NT2/D1 (cell line): ENCODE data around the gene MAMSTR.

ENCODE experiments used
- DNase-seq: peaks from one replicate; pipeline ENCODE4 v3.0.0-alpha.2; 2011; ENCODE audit warnings: low read depth, low spot score
- H3K27me3 ChIP-seq: 2 replicates; pipeline ENCODE4 v1.6.0; 2011; ENCODE audit warnings: mild to moderate bottlenecking; ENCODE audit not compliant: insufficient read length, insufficient read depth
- H3K36me3 ChIP-seq: 2 replicates; pipeline ENCODE4 v1.6.1; 2011; ENCODE audit warnings: mild to moderate bottlenecking, low read length, mixed read lengths; ENCODE audit not compliant: insufficient read depth, insufficient read length
- H3K4me1 ChIP-seq: 2 replicates; pipeline ENCODE4 v1.5.1; 2011; ENCODE audit not compliant: insufficient read depth, insufficient read length
- H3K4me3 ChIP-seq: 2 replicates; pipeline ENCODE4 v1.5.1; 2011; ENCODE audit warnings: low read depth; ENCODE audit not compliant: insufficient read length
- H3K9ac ChIP-seq: 2 replicates; pipeline ENCODE4 v1.6.0; 2011; ENCODE audit warnings: low read depth; ENCODE audit not compliant: insufficient read length
- H3K9me3 ChIP-seq: 2 replicates; pipeline ENCODE4 v1.5.1; 2011; ENCODE audit warnings: mild to moderate bottlenecking, low read length; ENCODE audit not compliant: insufficient read depth
- SUZ12 ChIP-seq: IDR thresholded peaks from 2 replicates; pipeline ENCODE4 v1.6.1; 2011; ENCODE audit not compliant: insufficient read length, insufficient read depth; ENCODE audit errors: extremely low read depth
- YY1 ChIP-seq: IDR thresholded peaks from 2 replicates; pipeline ENCODE4 v1.6.1; 2011; ENCODE audit not compliant: insufficient read length, insufficient read depth
- ZNF274 ChIP-seq: IDR thresholded peaks from 2 replicates; pipeline ENCODE4 v1.6.1; 2011; ENCODE audit warnings: mild to moderate bottlenecking, low read depth, low read length

The MAMSTR gene

DNA sequence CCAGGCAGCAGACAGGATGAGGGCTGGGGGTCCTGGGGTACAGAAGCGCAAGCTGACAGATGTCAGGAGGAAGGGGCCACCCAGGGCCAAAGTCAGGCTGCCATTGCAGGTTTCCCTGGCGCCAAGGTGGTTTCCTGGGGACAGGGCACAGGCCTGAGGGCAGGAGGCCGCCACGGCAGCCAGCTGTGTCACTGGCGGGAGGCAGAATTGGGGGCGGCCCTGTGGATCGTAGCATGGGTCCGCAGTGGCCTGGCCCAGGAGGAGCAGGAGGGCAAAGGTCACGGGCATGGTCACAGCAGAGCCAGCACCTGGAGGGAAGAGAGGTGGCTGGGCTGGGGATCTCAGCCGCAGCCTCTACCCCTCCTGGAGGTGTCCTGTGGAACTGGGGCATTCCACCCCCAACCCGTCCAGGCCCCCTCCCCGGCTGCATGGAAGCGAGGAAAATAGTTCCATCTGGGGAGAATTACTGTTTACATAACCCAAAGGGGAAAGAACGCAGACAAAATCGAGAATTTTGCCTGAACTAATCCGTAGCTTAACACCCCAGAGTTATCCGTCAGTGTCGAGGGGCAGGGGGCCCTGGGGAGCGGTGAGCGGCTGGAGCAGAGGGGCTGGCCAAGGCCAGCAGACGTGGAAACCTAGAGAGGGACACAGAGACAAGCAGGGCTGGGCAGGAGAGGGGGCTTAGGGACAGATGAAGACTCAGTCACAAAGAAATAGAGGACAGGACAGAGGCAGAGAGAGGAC is 48.7 kb downstream of the MAMSTR start:
- Histone ChIP-seq H3K9me3 (no peaks in the 10 kb centered on the region), H3K36me3 (no peaks in the 10 kb centered on the region), H3K4me1 (peaks cover 8% of the 10 kb centered on the region), H3K4me3 (no peak overlapping the region), H3K9ac (no peak overlapping the region), H3K27me3 (no peaks in the 10 kb centered on the region)
- TF ChIP-seq SUZ12, result no peak
- no peak for TF ChIP-seq ZNF274
- TF ChIP-seq YY1, result no peak
- no peak for DNase-seq

DNA sequence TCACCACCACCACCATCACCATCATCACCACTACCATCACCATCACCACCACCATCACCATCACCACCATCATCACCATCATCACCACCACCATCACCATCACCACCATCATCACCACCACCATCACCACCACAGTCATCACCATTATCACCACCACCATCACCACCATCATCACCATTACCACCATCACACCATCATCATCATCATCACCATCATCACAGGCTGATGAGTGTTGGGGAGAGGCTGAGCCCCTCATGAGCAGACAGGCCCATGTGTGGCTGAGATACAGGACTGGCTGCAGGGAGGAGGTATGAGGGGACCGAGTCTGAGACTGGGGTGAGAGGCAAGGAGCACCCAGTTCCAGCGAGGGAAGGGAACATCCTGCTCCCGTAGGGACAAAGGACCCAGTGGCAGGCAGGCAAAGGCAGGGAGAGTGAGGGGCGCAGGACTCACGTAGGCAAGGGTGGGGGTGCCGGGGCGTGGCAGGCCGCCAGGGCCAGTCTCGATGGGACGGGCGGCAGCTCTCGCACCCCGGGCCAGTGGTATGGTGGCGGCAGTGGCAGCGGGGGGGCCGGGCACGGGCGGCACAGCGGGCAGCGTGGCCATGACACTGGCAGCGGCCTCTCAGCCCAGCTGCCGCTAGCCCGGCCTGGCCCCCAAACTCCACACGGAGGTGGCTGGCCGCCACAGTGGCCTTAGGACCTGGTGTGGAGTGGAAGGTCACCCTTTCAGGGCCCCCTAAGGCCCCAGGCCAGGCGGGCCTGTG is 49.4 kb downstream of the MAMSTR start:
- DNase-seq, result no peak
- TF ChIP-seq ZNF274 (no peak), SUZ12 (no peak), YY1 (no peak)
- no peak overlapping the region for H3K4me3 ChIP-seq
- H3K27me3 ChIP-seq, result no peaks in the 10 kb centered on the region
- H3K9ac ChIP-seq, result no peak overlapping the region
- no peaks in the 10 kb centered on the region for H3K36me3 ChIP-seq
- H3K9me3 ChIP-seq, result no peaks in the 10 kb centered on the region
- peaks cover 8% of the 10 kb centered on the region for H3K4me1 ChIP-seq

DNA sequence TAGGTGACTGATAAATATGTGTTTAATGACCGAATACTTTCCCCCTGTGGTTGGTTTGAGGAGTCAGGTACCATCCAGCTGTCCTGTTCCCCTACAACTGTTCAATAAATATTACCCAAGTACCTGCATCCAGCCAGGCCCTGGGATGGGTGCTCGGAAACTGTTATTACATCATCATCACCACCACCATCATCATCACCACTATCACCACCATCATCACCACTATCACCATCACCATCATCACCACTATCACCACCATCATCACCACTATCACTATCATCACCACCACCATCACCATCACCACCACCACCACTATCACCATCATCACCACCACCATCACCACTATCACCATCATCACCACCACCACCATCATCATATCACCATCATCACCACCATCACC is 50.8 kb downstream of the MAMSTR start:
- Histone ChIP-seq H3K4me1 (peaks cover 5% of the 10 kb centered on the region), H3K36me3 (no peaks in the 10 kb centered on the region), H3K9ac (no peak overlapping the region), H3K4me3 (no peak overlapping the region), H3K27me3 (no peaks in the 10 kb centered on the region), H3K9me3 (no peaks in the 10 kb centered on the region)
- no peak for DNase-seq
- TF ChIP-seq YY1 (no peak), ZNF274 (no peak), SUZ12 (no peak)

DNA sequence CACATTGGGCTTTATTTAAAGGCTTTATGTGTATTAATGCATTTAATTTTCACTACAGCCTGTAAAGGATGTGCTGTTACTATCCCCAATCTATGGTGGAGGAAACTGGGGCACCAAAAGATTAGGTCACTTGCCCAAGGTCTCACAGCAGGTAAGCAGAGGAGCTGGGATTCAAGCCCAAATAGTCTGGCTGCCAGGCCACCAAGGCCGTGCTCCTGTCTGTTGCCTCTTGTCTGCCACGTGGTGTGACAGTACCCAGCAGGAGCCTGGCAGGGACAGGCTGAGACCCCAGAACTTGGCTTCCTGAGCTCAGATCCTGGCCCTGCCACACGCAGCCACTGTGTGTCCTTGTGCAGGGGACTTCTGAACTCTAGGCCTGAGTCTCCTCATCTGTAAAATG is 51.2 kb downstream of the MAMSTR start:
- no peak overlapping the region for H3K9ac ChIP-seq
- H3K36me3 ChIP-seq, result no peaks in the 10 kb centered on the region
- no peak for TF ChIP-seq SUZ12
- no peak for TF ChIP-seq YY1
- no peak for TF ChIP-seq ZNF274
- no peak overlapping the region for H3K4me3 ChIP-seq
- no peak for DNase-seq
- H3K4me1 ChIP-seq, result peaks cover 2% of the 10 kb centered on the region
- H3K27me3 ChIP-seq, result no peaks in the 10 kb centered on the region
- no peaks in the 10 kb centered on the region for H3K9me3 ChIP-seq

DNA sequence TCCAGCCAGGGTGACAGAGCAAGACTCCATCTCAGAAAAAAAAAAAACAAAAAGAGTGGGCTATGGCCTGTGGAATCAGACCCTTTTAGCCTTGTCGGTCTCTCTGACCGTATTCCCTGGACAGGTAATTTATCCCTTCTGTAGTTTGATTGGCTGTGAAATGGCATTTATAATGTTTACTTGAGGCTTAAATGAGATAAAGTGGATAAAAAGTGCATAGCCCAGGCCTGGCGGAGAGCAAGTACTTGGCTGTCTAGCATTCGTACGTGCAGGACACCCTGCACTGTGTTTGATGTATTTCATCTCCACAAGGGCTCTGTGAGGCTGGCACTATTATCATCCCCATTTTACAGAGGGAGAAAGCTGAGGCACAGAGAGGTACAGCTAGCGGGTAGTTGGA is 53.7 kb downstream of the MAMSTR start:
- no peaks in the 10 kb centered on the region for H3K36me3 ChIP-seq
- H3K9me3 ChIP-seq, result peaks cover 4% of the 10 kb centered on the region; the same call in 1 of the 2 replicates
- TF ChIP-seq SUZ12 (no peak), YY1 (no peak), ZNF274 (no peak)
- DNase-seq, result no peak
- no peak overlapping the region for H3K4me3 ChIP-seq
- no peaks in the 10 kb centered on the region for H3K27me3 ChIP-seq
- peaks cover 2% of the 10 kb centered on the region for H3K4me1 ChIP-seq
- no peak overlapping the region for H3K9ac ChIP-seq

DNA sequence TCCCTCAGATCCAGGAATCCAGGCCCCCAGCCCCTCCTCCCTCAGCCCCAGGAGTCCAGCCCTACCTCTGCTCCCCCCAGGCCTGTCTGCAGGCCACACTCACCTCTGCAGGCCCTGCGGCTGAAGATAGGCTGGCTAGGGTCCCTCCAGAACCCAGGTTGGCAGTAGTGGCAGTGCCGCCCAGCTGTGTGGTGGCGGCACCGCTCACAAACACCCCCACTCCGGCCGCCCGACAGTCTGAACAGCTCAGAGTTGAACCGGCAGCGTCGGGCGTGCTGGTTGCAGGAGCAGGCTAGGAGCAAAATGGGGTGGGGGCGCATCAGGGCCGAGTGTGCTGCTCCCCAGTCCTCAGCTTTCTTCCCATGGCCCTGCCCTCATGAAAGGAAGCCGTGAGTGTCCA is 55.0 kb downstream of the MAMSTR start:
- TF ChIP-seq SUZ12 (no peak), YY1 (no peak), ZNF274 (no peak)
- no peak overlapping the region for H3K9ac ChIP-seq
- H3K36me3 ChIP-seq, result no peaks in the 10 kb centered on the region

DNA sequence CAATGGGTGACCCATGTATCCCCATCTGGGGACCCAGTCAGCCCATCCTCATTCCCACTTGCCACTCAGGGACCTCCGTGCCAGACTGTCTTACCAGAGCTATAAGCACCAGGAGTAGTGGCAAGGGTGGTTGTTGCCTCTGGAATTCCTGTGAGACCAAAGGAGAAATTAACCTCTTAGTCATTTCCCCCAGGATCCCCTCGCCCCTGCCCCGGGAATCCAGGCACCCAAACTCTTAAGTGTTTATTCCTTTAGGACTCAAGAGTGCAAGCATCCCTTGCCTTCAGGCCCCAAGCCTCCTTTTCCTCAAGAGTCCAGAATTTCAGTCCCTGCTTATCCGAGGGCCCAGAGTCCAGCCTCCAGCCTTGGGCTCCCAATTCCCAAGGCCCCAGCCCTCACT is 55.9 kb downstream of the MAMSTR start:
- peaks cover 2% of the 10 kb centered on the region for H3K4me1 ChIP-seq
- DNase-seq, result no peak
- TF ChIP-seq YY1, result no peak
- TF ChIP-seq SUZ12, result no peak
- TF ChIP-seq ZNF274, result no peak
- H3K36me3 ChIP-seq, result no peaks in the 10 kb centered on the region
- peaks cover 5% of the 10 kb centered on the region; the same call in 1 of the 2 replicates for H3K9me3 ChIP-seq
- H3K9ac ChIP-seq, result no peak overlapping the region
- no peak overlapping the region for H3K4me3 ChIP-seq
- H3K27me3 ChIP-seq, result no peaks in the 10 kb centered on the region

More for the DNA sequence above, 55.0 kb downstream of the MAMSTR start:
- peaks cover 2% of the 10 kb centered on the region for H3K4me1 ChIP-seq
- H3K9me3 ChIP-seq, result peaks cover 5% of the 10 kb centered on the region; the same call in 1 of the 2 replicates
- no peak for DNase-seq
- no peaks in the 10 kb centered on the region for H3K27me3 ChIP-seq
- H3K4me3 ChIP-seq, result no peak overlapping the region
